Skeletal muscle satellite cell (primary cell): ENCODE results near the gene RFX2.
A peak's percentile ranks its signal among the peaks of the same experiment; 100 is the strongest.
"Not testable (repeated sequence)": the region's sequence is repeated elsewhere in the genome, so short reads cannot be mapped to it uniquely, and the experiment has no call there.

Source experiments
- H3K27me3 ChIP-seq: 2 replicates; pipeline ENCODE4 v1.7.0; 2013; ENCODE audit warnings: low read length; ENCODE audit not compliant: control insufficient read depth, insufficient read depth
- H3K36me3 ChIP-seq: 2 replicates; pipeline ENCODE4 v1.7.0; 2013; ENCODE audit warnings: mild to moderate bottlenecking, control low read depth, low read length; ENCODE audit not compliant: insufficient read depth
- H3K4me1 ChIP-seq: 2 replicates; pipeline ENCODE4 v1.7.0; 2013; ENCODE audit warnings: low read length; ENCODE audit not compliant: control insufficient read depth, insufficient read depth
- H3K4me2 ChIP-seq: 2 replicates; pipeline ENCODE4 v1.7.0; 2013; ENCODE audit warnings: mild to moderate bottlenecking, low read length
- H3K4me3 ChIP-seq: 2 replicates; pipeline ENCODE4 v1.7.0; 2013; ENCODE audit warnings: low read length
- H3K9ac ChIP-seq: 2 replicates; pipeline ENCODE4 v1.7.0; 2013; ENCODE audit warnings: mild to moderate bottlenecking, low read depth, low read length, moderate library complexity
- H3K9me3 ChIP-seq: replicated peaks from 2 replicates; pipeline ENCODE4 v1.7.0; 2013; ENCODE audit warnings: mild to moderate bottlenecking, control low read depth, low read length

Gene RFX2

DNA sequence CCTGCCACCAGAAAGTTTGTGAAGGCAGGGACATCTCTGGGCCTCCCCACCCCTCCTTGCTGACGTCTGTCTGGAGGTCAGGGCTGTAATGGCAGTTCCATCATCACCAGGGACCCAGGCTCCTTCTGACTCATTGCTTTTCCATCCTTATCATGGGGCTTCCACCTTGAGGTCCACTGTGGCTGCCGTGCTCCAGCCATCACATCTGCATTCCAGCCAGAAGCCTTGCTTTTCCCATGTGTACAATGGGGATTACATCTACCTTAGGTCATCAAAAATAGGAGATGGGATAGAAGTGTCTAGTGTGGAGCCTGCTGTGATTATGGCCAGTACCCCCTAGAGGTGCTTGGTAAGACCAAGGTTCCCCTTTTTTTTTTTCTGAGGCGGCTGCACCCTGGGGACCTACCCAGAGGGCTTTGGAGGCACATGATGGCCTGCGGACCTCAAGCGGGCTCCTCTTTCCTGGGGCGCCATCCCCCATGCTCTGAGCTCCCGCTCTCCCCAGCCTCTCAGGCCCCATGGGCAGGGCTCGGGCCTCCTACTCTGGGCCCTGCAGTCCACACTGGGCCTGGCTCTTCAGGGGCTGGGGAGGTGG, 119.0 kb downstream of the RFX2 start:
- peaks cover 14% of the 10 kb centered on the region for H3K4me1 ChIP-seq
- H3K27me3 ChIP-seq = no peaks in the 10 kb centered on the region
- H3K4me2 ChIP-seq = no peak overlapping the region
- no peak overlapping the region for H3K9ac ChIP-seq
- no peaks in the 10 kb centered on the region for H3K9me3 ChIP-seq
- no peaks in the 10 kb centered on the region for H3K36me3 ChIP-seq
- H3K4me3 ChIP-seq = no peak overlapping the region

DNA sequence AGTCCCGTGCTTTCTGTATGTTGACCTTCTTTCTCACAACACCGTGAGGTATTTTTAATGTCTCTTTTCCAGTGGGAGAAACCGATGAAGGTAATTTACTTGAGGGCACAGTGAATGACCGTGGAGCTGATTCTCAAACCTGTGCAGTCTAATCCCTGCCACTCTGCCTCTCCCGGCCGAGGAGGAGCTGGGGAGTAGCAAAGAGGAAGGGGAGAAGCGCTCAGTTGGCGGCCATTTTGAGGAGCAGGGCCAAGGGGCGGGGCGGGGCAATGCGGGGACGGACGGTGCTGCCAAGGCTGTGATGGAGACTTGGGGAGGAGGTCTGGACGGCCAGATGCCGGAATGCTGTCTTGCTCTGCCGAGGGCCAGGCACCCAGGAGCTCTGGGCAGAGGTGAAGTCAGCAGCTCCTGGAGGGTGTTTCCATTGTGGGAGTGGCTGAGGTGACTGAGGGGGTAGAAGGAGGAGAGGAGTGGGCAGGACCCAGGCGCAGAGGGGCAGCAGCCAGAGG, 120.0 kb downstream of the RFX2 start:
- Histone ChIP-seq H3K4me1 (peaks cover 20% of the 10 kb centered on the region), H3K4me3 (no peak overlapping the region), H3K9me3 (no peaks in the 10 kb centered on the region), H3K27me3 (no peaks in the 10 kb centered on the region), H3K36me3 (no peaks in the 10 kb centered on the region), H3K9ac (no peak overlapping the region), H3K4me2 (peak overlapping the region; percentile 55)

DNA sequence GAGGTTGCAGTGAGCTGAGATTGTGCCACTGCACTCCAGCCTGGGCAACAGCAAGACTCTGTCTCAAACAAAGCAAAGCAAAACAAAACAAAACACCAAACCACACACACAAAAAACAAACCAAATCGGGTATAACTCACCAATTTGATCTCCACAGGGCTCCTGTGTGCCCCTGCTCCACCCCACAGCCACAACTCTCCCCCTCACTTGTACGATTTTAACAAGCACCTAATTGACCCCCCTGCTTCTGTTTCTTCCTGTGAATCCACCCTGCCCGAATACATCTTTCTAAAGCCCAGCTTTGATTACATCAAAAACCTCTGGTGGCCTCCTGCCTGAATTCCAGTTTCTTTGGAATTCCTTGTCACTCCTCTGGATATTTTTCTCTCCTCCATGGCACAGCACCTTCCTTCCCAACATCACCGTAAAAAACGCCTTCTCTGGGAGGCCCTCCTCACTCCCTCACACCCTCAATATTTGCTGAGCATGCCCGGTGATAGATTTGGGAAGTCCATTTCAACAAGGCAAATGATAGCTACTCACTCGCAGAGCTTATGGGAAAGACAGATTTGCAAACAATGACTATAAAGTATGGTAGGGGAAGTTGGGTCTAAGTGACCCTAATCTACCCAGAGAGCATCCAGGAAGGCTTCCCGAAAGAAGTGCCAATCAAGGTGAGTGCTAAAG, 120.8 kb downstream of the RFX2 start:
- Histone ChIP-seq H3K27me3 (no peaks in the 10 kb centered on the region), H3K4me2 (no peak overlapping the region), H3K9ac (no peak overlapping the region), H3K9me3 (no peaks in the 10 kb centered on the region), H3K4me3 (no peak overlapping the region), H3K36me3 (no peaks in the 10 kb centered on the region), H3K4me1 (peaks cover 27% of the 10 kb centered on the region)

DNA sequence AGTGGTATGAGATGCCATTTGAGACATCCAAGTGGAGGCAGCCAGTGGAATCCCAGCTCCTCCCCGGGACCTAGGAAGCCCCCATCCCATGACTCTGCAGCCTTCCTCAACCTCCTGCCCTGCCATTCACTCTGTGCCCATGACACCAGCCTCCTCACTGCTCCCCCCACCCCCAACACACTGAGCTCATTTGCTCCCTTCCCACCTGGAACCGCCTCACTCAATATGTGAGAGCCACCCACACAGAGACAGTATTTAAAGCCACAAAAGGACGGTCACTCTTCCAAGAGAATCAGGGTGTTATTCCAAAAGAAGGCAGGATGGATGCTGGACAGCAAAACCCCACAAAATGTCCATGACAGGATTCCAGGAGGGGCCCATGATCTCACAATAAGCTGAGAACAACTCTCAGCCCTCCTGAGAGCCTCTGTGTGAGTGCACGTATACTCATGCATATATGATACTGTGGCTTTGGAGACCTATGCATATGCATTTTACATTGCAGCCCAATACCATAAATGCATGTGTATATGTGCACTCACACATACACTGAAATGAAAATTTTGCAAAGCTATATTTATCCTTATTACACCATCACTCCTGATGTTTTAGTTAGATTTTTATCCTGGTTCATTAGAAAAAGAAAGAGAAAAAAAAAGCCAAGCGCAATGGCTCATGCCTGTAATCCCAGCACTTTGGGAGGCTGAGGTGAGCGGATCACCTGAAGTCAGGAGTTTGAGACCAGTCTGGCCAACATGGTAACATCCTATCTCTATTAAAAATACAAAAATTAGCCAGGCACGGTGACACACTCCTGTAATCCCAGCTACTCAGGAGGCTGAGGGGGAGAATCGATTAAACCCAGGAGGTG, 121.5 kb downstream of the RFX2 start:
- no peaks in the 10 kb centered on the region for H3K27me3 ChIP-seq
- no peaks in the 10 kb centered on the region for H3K36me3 ChIP-seq
- H3K9me3 ChIP-seq = no peaks in the 10 kb centered on the region
- peaks cover 24% of the 10 kb centered on the region for H3K4me1 ChIP-seq
- no peak overlapping the region for H3K4me2 ChIP-seq
- no peak overlapping the region for H3K9ac ChIP-seq
- H3K4me3 ChIP-seq = no peak overlapping the region

DNA sequence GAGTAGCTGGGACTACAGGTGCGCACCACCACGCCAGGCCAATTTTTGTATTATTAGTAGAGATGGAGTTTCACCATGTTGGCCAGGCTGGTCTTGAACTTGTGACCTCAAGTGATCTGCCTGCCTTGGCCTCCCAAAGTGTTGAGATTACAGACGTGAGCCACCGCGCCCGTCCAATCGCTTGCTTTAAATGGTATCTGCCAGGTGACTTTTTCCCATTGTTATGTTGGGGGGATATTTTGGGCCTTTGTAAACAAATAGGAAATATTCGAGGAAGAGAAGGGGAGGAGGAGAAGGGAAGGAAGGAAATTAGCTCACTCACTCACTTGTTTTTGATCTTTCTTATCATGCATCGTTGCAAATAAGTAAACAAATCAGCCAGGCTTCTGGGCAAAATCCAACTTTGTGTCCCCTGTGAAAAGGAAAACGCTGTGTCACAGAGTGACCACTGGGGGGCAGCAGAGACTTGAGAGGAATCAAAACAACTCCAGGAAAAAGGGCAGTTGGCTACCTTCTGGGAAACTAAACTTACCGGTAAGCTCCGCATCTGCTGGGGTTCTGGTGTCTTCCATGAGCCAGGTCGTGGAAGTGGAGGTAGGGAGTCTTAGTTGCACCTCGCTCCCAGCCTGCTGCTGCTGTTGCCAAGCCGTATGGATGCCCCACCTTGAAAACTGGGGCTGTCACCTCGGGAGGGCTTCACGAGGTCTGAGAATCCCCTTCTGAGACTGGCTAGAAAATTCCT, 123.1 kb downstream of the RFX2 start:
- Histone ChIP-seq H3K27me3 (no peaks in the 10 kb centered on the region), H3K36me3 (no peaks in the 10 kb centered on the region), H3K9me3 (no peaks in the 10 kb centered on the region), H3K4me3 (peak overlapping the region; percentile 59), H3K4me2 (peak overlapping the region; percentile 79), H3K4me1 (peaks cover 19% of the 10 kb centered on the region), H3K9ac (peak overlapping the region; percentile 59)

DNA sequence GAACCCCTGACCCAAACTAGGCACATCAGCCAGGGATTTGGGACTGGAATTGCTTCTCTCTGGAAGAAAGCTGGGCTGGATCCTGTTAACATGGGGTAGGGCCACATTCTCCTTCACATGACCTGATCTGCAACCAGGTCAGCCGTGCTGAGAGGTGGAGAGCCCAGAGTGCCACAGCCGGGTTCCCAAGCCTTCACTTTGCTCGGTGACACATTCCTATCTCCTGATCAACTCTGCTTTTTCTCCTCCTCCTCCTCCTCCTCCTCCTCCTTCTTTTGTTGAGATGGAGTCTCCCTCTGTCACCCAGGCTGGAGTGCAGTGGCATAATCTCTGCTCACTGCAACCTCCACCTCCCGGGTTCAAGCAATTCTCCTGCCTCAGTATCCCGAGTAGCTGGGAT, 124.5 kb downstream of the RFX2 start:
- not testable (repeated sequence) for H3K4me3 ChIP-seq, H3K9ac ChIP-seq, H3K4me2 ChIP-seq, H3K27me3 ChIP-seq, H3K36me3 ChIP-seq, H3K9me3 ChIP-seq
- H3K4me1 ChIP-seq = peaks cover 19% of the 10 kb centered on the region

DNA sequence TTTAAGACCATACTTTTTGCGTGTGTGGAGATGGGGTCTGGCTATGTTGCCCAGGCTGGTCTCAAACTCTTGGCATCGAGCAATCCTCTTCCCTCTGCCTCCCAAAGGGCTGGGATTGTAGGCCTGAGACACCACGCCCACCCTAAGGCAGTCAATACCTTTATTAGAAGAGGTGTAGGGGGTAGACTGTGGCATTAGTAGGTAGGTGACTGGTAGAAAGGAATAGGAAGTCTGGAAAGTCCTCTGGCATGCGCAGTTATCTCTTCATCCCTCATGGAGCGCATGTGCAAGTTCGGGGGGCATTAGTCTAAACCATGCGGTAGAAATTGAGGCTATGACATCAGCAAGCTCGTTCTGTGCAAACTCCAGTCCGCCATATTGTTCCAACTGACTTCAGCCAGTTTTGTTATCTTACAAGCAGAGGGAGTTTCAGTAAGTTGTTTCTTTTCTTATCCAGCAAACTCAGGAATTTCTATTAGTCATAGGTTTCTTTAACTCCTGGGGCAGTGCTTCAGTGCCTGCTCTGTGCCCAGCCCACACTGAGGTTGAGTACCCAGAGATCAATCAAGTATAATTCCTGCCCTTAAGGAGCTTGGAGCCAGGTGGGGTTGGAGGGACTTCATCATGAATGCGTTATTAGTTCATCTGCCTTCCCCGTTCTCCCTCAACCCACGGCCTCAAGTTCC, 125.1 kb downstream of the RFX2 start:
- H3K4me2 ChIP-seq = peak overlapping the region; percentile 19
- no peak overlapping the region for H3K4me3 ChIP-seq
- no peaks in the 10 kb centered on the region for H3K9me3 ChIP-seq
- no peaks in the 10 kb centered on the region for H3K36me3 ChIP-seq
- H3K4me1 ChIP-seq = peaks cover 19% of the 10 kb centered on the region
- H3K9ac ChIP-seq = no peak overlapping the region
- H3K27me3 ChIP-seq = no peaks in the 10 kb centered on the region

DNA sequence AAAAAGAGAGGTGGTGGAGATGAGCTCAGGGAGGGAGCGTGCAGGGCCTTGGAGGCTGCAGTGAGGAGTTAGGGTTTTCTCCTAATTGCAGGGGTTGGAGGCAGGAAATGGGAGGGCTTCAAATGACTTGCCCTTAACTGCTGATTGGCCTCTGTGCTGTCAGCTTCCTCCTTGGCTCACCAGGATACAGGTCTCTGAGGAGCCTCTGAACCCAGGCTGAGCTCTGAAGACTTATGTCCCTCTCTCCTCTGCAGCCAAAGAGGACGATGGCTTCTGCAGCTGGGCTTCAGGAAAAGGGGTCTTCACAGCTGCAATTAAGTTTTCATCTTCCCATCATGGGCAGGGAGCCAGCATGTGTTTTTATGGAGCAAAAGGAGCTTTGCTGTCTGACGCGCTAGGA, 125.7 kb downstream of the RFX2 start:
- no peak overlapping the region for H3K4me3 ChIP-seq
- no peaks in the 10 kb centered on the region for H3K36me3 ChIP-seq
- no peak overlapping the region for H3K9ac ChIP-seq
- H3K4me2 ChIP-seq = no peak overlapping the region
- no peaks in the 10 kb centered on the region for H3K9me3 ChIP-seq
- H3K4me1 ChIP-seq = peaks cover 25% of the 10 kb centered on the region
- no peaks in the 10 kb centered on the region for H3K27me3 ChIP-seq

DNA sequence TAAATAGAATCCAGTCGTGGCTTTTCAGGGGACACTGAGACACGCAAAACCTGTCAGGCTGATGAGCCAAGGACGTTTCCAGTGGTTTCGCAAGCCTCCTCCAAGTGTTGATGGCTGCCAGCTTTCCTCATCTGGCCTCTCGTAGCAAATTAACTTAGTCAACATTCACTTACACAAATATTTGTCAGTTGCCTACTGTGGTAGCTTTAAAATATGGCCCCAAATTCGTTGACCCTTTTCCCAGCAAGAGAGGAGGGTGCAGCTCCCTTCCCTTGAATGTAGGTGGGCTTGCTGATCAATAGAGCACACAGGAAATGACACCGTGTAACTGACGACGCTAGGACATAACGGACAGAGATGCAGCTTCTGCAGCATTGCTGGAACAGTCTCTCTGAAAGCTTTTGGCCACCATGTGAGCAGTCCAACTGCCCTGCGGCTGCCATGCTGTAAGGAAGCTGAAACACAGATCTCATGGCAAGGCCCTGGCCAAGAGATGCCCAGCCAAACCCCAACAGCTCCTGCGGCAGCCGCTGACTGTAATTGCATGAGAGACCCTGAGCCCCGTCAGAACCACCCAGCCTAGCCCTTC, 126.8 kb downstream of the RFX2 start:
- Histone ChIP-seq H3K4me2 (no peak overlapping the region), H3K4me1 (peaks cover 30% of the 10 kb centered on the region), H3K9ac (no peak overlapping the region), H3K4me3 (no peak overlapping the region), H3K27me3 (no peaks in the 10 kb centered on the region), H3K36me3 (no peaks in the 10 kb centered on the region), H3K9me3 (no peaks in the 10 kb centered on the region)

DNA sequence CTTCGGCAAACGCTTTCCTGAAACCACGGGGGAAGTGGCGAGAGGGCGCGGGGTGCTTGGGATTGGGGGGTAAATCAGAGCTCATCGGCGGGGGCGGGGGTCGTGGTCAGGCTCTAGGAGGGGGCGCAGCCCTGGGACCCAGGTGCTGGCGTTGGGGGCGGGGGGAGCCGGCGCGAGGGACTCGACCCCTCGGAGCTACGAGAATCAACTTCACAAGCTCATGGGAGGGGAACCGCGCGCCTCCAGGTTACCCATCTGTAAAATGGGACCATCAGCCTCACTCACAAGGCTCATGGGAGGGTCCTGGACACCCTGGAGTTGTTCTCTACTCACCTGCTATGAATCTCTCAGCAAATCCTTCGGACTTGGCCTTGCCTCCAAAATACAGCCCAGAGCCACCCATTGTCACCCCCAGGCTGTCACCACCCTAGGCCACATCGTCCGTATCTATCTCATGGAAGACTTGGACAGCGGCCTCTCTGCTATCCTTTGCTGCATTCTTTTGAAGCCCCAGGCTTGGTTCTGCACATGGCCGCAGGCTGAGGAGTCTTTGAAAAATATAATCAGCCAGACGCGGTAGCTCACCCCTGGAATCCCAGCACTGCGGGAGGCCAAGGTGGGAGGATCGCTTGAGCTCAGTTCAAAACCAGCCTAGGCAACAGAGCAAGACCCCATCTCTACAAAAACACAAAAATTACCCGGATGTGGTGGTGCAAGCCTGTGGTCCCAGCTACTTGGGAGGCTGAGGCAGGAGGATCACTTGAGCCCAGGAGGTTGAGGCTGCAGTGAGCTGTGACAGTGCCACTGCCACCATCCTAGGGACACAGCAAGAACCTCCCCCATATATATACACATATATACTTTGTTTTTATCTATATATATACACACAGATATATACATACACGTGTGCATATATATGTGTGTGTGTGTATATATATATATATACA, 131.4 kb downstream of the RFX2 start:
- peaks cover 12% of the 10 kb centered on the region for H3K36me3 ChIP-seq
- no peaks in the 10 kb centered on the region for H3K9me3 ChIP-seq
- peak overlapping the region; percentile 93 for H3K4me2 ChIP-seq
- peaks cover 39% of the 10 kb centered on the region for H3K4me1 ChIP-seq
- no peaks in the 10 kb centered on the region for H3K27me3 ChIP-seq
- H3K4me3 ChIP-seq = peak overlapping the region; percentile 97
- H3K9ac ChIP-seq = peak overlapping the region; percentile 81
